HepG2 (cell line): ENCODE measurements around the gene LMF2. TPM values are rescaled to one million over a fixed set of nuclear protein-coding genes. Genes with fewer than 3 reads are reported as not detected.
A peak's percentile ranks its signal among the peaks of the same experiment; 100 is the strongest.

Experiments used
- ATAC-seq: fragments of 200-7000 bp; cut with Tn5 transposase; 3 replicates; pipeline ENCODE4 v1.9.1; 2020; ENCODE audit warnings: mild to moderate bottlenecking, moderate library complexity
- BruUV-seq: library from RNA; stranded (reverse); fragments of 400-500 nt; replicated peaks from 2 replicates; lab custom pipeline; 2021; lab: Mats Ljungman, UMichigan
- CTCF ChIA-PET: fragments of 300-600 bp; formaldehyde crosslinking; extraction: SDS; loops from one replicate; lab custom pipeline; 2021; ENCODE audit warnings: low total read pairs, inconsistent platforms, low intra/inter-chr PET ratio; lab: Yijun Ruan, JAX
- POLR2A ChIA-PET: fragments of 350-600 bp; sonication (Branson Sonifier 250); formaldehyde crosslinking; loops from one replicate; lab custom pipeline; 2020; ENCODE audit warnings: antibody characterized with exemption, inconsistent platforms; lab: Yijun Ruan, JAX
- DNase-seq: peaks from one replicate; pipeline ENCODE4 v3.0.0-alpha.2; 2015; ENCODE audit warnings: low spot score
- FAIRE-seq: peaks from 3 replicates; lab custom pipeline; 2011; peaks lifted over from hg19 to GRCh38; lab: Jason Lieb, UNC
- H2AFZ ChIP-seq: one replicate; pipeline ENCODE4 v1.6.1; 2011; ENCODE audit warnings: low read length, inconsistent platforms
- H3K27ac ChIP-seq: fragments of 300-600 bp; 3 replicates; pipeline ENCODE4 v1.8.0; 2011; ENCODE audit warnings: mixed run types, mild to moderate bottlenecking, mixed read lengths, low read length, inconsistent platforms; ENCODE audit not compliant: insufficient read depth; ENCODE audit errors: extremely low read length
- H3K27me3 ChIP-seq, 2 experiments: fragments of 200-600 bp in 1 of 2; 2 replicates in 1 of 2; 3 replicates in 1 of 2; pipeline versions ENCODE4 v1.6.0 to v1.8.0; 2011; ENCODE audit warnings: low read length in 2 of 2, mild to moderate bottlenecking in 2 of 2, moderate library complexity in 2 of 2, inconsistent platforms in 1 of 2; ENCODE audit not compliant: insufficient read depth in 2 of 2, control insufficient read depth in 1 of 2
- H3K36me3 ChIP-seq, 2 experiments: fragments of 200-600 bp in 1 of 2; replicated peaks in 1 of 2; 2 replicates in 1 of 2; 3 replicates in 1 of 2; pipeline versions ENCODE4 v1.5.1 to v1.8.0; 2011; ENCODE audit warnings: low read length in 2 of 2, inconsistent platforms in 1 of 2; ENCODE audit not compliant: insufficient read depth in 2 of 2, control insufficient read depth in 1 of 2
- H3K4me1 ChIP-seq: 2 replicates; pipeline ENCODE4 v1.5.1; 2012; ENCODE audit warnings: low read length, inconsistent platforms; ENCODE audit not compliant: insufficient read depth
- H3K4me2 ChIP-seq: 2 replicates; pipeline ENCODE4 v1.6.0; 2011; ENCODE audit warnings: low read depth, low read length, inconsistent platforms
- H3K4me3 ChIP-seq, 3 experiments: fragments of 200-600 bp in 1 of 3; sonication (generic), shearing (Covaris generic) in 1 of 3; replicated peaks in 1 of 3; 2 replicates each; pipeline ENCODE4 v1.5.1; 2011 to 2016; ENCODE audit warnings: low read length in 3 of 3, inconsistent platforms in 2 of 3, low read depth in 2 of 3, mild to moderate bottlenecking in 2 of 3, control low read depth in 1 of 3, mixed read lengths in 1 of 3; ENCODE audit not compliant: insufficient read depth in 1 of 3
- H3K79me2 ChIP-seq: one replicate; pipeline ENCODE4 v1.6.1; 2011; ENCODE audit warnings: low read length, inconsistent platforms; ENCODE audit not compliant: insufficient read depth
- H3K9ac ChIP-seq: 2 replicates; pipeline ENCODE4 v1.6.0; 2011; ENCODE audit warnings: mild to moderate bottlenecking, low read depth, low read length, inconsistent platforms; ENCODE audit not compliant: insufficient read depth
- H3K9me3 ChIP-seq: 2 replicates; pipeline ENCODE4 v1.5.1; 2012; ENCODE audit warnings: mild to moderate bottlenecking, low read length
- H4K20me1 ChIP-seq: 2 replicates; pipeline ENCODE4 v1.6.0; 2011; ENCODE audit warnings: inconsistent platforms, mild to moderate bottlenecking, low read length, moderate library complexity; ENCODE audit not compliant: insufficient read depth
- BCL6 ChIP-seq: IDR thresholded peaks from 2 replicates; pipeline ENCODE4 v1.6.1; 2016; ENCODE audit warnings: missing genetic modification reagents, missing compliant biosample characterization
- CBX1 ChIP-seq: IDR thresholded peaks from one replicate; pipeline ENCODE4 v1.6.1; 2016; ENCODE audit warnings: antibody characterized with exemption, low read depth
- FOXM1 ChIP-seq: sonication (generic); formaldehyde crosslinking; IDR thresholded peaks from 2 replicates; pipeline ENCODE4 v1.5.0; 2020; ENCODE audit warnings: missing genetic modification reagents
- HES4 ChIP-seq: sonication (generic); formaldehyde crosslinking; IDR thresholded peaks from 2 replicates; pipeline ENCODE4 v1.9.0; 2021; ENCODE audit warnings: mild to moderate bottlenecking, missing genetic modification reagents, borderline replicate concordance
- MTERF4 ChIP-seq: sonication (generic); formaldehyde crosslinking; IDR thresholded peaks from 2 replicates; pipeline ENCODE4 v1.8.0; 2023; ENCODE audit warnings: mild to moderate bottlenecking, missing genetic modification reagents
- NFE2L1 ChIP-seq: sonication (generic); formaldehyde crosslinking; IDR thresholded peaks from 2 replicates; pipeline ENCODE4 v1.4.0; 2020; ENCODE audit warnings: missing genetic modification reagents, mild to moderate bottlenecking, borderline replicate concordance
- NPAS2 ChIP-seq: sonication (generic); formaldehyde crosslinking; IDR thresholded peaks from 2 replicates; pipeline ENCODE4 v1.8.0; 2022; ENCODE audit warnings: mild to moderate bottlenecking, missing genetic modification reagents, borderline replicate concordance
- RCOR2 ChIP-seq: IDR thresholded peaks from 2 replicates; pipeline ENCODE4 v1.6.1; 2016; ENCODE audit warnings: missing biosample characterization, missing genetic modification reagents
- SMAD3 ChIP-seq: sonication (generic); formaldehyde crosslinking; IDR thresholded peaks from 2 replicates; pipeline ENCODE4 v1.4.0; 2020; ENCODE audit warnings: missing genetic modification reagents
- THYN1 ChIP-seq: sonication (generic); formaldehyde crosslinking; IDR thresholded peaks from 2 replicates; pipeline ENCODE4 v1.8.1; 2023; ENCODE audit warnings: low read depth, mild to moderate bottlenecking, moderate library complexity, missing genetic modification reagents, borderline replicate concordance
- ZBTB1 ChIP-seq: sonication (generic); formaldehyde crosslinking; IDR thresholded peaks from 2 replicates; pipeline ENCODE4 v1.4.0; 2020; ENCODE audit warnings: missing genetic modification reagents, borderline replicate concordance
- ZFP90 ChIP-seq: sonication (generic); formaldehyde crosslinking; IDR thresholded peaks from 2 replicates; pipeline ENCODE4 v1.8.0; 2022; ENCODE audit warnings: missing genetic modification reagents, mild to moderate bottlenecking, inconsistent platforms, borderline replicate concordance
- ZMAT3 ChIP-seq: sonication (generic); formaldehyde crosslinking; conservative IDR thresholded peaks from 2 replicates; pipeline ENCODE4 v1.7.0; 2021; ENCODE audit warnings: missing genetic modification reagents
- ZNF224 ChIP-seq: sonication (generic); formaldehyde crosslinking; IDR thresholded peaks from 2 replicates; pipeline ENCODE4 v1.5.0; 2020; ENCODE audit warnings: mild to moderate bottlenecking, missing genetic modification reagents
- ZNF513 ChIP-seq: sonication (generic); formaldehyde crosslinking; conservative IDR thresholded peaks from 2 replicates; pipeline ENCODE4 v1.5.0; 2020; ENCODE audit warnings: missing genetic modification reagents
- ZNF691 ChIP-seq: sonication (generic); formaldehyde crosslinking; IDR thresholded peaks from 2 replicates; pipeline ENCODE4 v1.4.0; 2020; ENCODE audit warnings: missing genetic modification reagents, low read depth, mild to moderate bottlenecking, borderline replicate concordance
- ZNF773 ChIP-seq: sonication (generic); formaldehyde crosslinking; IDR thresholded peaks from 2 replicates; pipeline ENCODE4 v1.4.0; 2020; ENCODE audit warnings: missing genetic modification reagents, borderline replicate concordance
- ZNF792 ChIP-seq: IDR thresholded peaks from 2 replicates; pipeline ENCODE4 v1.6.1; 2016
- WGBS: methylation state at CpG from one replicate; pipeline ENCODE4 v1.1.6; 2017; ENCODE audit warnings: low lambda C conversion rate; 5-methylcytosine and 5-hydroxymethylcytosine counted together
- in situ Hi-C: cut with HindIII; loops from 2 replicates; pipeline ENCODE4 v1.10.0; 2017; ENCODE audit warnings: low pct_unique_long_range_greater_than_20kb; ENCODE audit not compliant: extremely low pct_ligation_motif_present
- intact Hi-C: fragments of 100-400 bp; cut with micrococcal nuclease; formaldehyde crosslinking; loops from one replicate; pipeline ENCODE4 v1.10.0; 2022; ENCODE audit not compliant: unreplicated experiment
- polyA plus RNA-seq, 8 experiments: library from polyadenylated mRNA; depleted of rRNA in 3 of 8; stranded (reverse) in 7 of 8; unstranded in 1 of 8; fragments of >200 nt; fragmentation: Illumina TruSeq in 4 of 8; extraction: Trizol in 4 of 8; gene quantifications; 2 replicates each; pipeline versions ENCODE4 v1.2.1 to v1.2.3, GENCODE V29; 2011 to 2016; ENCODE audit warnings: low read depth in 4 of 8, missing spikeins in 1 of 8, mixed read lengths in 1 of 8; ENCODE audit not compliant: insufficient read depth in 1 of 8
- total RNA-seq, 5 experiments: library from RNA; depleted of rRNA; stranded (reverse); fragments of >200 nt; fragmentation: Illumina TruSeq; extraction: Trizol; gene quantifications; 2 replicates each; pipeline ENCODE4 v1.2.3, GENCODE V29; 2016; ENCODE audit warnings: low read depth in 1 of 5

Gene LMF2
- total and polyA plus RNA-seq, 2 of the 13 experiments (the other 11 are each of a cell fraction or from before 2014, with no cell fraction given), result 23.3 to 30.6 TPM

GRCh38 chr22:50498322-50498890, 9.1 kb downstream of the LMF2 start (continued):
- no peak for TF ChIP-seq MTERF4 (CRISPR knock-in tag)
- TF ChIP-seq ZNF792, result 0 out of 2 replicates have a peak, but pooled peaks have one; percentile 22
- no peak for TF ChIP-seq NPAS2
- 0 out of 2 replicates have a peak, but pooled peaks have one; percentile 34 for TF ChIP-seq SMAD3 (CRISPR knock-in tag)
- no peak for TF ChIP-seq ZBTB1 (CRISPR knock-in tag)
- TF ChIP-seq ZNF773 (CRISPR knock-in tag), result no peak
- TF ChIP-seq, all 625 proteins: peak for 85

DNA sequence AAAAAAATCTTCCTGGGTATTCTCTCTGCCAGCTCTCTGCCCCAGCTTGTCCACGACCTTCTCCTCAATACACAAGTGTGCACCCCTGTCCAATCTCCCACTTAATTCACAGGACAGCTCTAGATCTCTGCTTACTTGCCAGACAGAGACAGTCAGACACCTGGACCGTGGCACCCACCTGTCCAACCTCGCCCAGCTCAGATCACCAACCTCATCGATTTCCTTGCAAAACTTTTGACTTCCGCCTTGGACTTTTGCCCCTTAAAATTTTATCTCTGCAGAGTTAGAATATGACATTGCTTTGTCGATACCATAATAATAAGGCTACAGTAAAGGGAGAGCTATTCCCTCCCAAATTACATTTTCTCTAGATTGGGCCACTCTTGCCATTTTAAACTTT, 10.4 kb downstream of the LMF2 start:
- in situ Hi-C loops, result no loop called here
- ChIA-PET POLR2A (interaction anchor here (0.9 to 3.3 kb wide), 3 partner anchors 11 to 32 kb away, joined by 3 to 15 read pairs (median 12); partner anchors contain the start of genes LMF2, NCAPH2, SCO2 and TYMP), CTCF (interaction anchor here (1.1 kb wide), 1 partner anchor 246 kb away, joined by 3 read pairs; the partner anchor contains the start of gene HDAC10)
- BruUV-seq, result no TSS peak
- WGBS, result 50% methylated on average over 6 of the region's 6 CpGs
- no peak for FAIRE-seq
- H3K27ac ChIP-seq, result no peak overlapping the region
- no peak overlapping the region for H2AFZ ChIP-seq
- intact Hi-C loops, result loop anchor here (5.0 kb wide), 1 partner anchor 255 kb away; no protein-coding TSS in a partner anchor
- H4K20me1 ChIP-seq, result no peaks in the 10 kb centered on the region
- no peaks in the 10 kb centered on the region for H3K27me3 ChIP-seq
- H3K4me1 ChIP-seq, result peaks cover 32% of the 10 kb centered on the region
- no peak for ATAC-seq
- H3K4me2 ChIP-seq, result no peak overlapping the region
- DNase-seq, result no peak
- H3K9me3 ChIP-seq, result no peaks in the 10 kb centered on the region
- TF ChIP-seq ZMAT3 (CRISPR knock-in tag), result no peak
- TF ChIP-seq BCL6, result no peak
- no peak for TF ChIP-seq ZNF224
- TF ChIP-seq NFE2L1, result no peak
- no peak for TF ChIP-seq HES4 (CRISPR knock-in tag)
- no peak for TF ChIP-seq ZFP90 (CRISPR knock-in tag)
- TF ChIP-seq CBX1, result no peak
- no peak for TF ChIP-seq ZNF513
- no peak for TF ChIP-seq ZNF691 (CRISPR knock-in tag)
- no peak for TF ChIP-seq THYN1
- no peak for TF ChIP-seq FOXM1 (CRISPR knock-in tag)
- no peak for TF ChIP-seq RCOR2
- no peak overlapping the region for H3K9ac ChIP-seq
- no peaks in the 10 kb centered on the region for H3K36me3 ChIP-seq
- H3K79me2 ChIP-seq, result no peaks in the 10 kb centered on the region
- no peak overlapping the region for H3K4me3 ChIP-seq
